ENCODE data around the gene C1RL.

Gene C1RL

GRCh38 chr12:7116196-7116595, 7.2 kb upstream of the C1RL start:
- TF ChIP-seq GABPA (IDR thresholded peaks at IDR 0.05; ENCODE audit: low read depth) (no peak), SPI1 (IDR thresholded peaks at IDR 0.05; ENCODE audit: borderline replicate concordance, low read depth) (no peak), POLR2AphosphoS5 (IDR thresholded peaks at IDR 0.05; ENCODE audit: low read depth) (no peak), CTCF (IDR thresholded peaks at IDR 0.05; ENCODE audit: insufficient read depth, low read length) (no peak), REST (IDR thresholded peaks at IDR 0.05; ENCODE audit: insufficient replicate concordance, low read depth) (no peak)
- Histone ChIP-seq H3K27me3 (ENCODE audit: insufficient read depth, poor library complexity, severe bottlenecking) (no peaks in the 10 kb centered on the region), H3K27ac (replicated peaks) (no peak overlapping the region), H3K4me3 (replicated peaks; ENCODE audit: insufficient read depth, low read length) (no peak overlapping the region)
- no peak for DNase-seq (ENCODE audit: low read depth in 1 of 2, low spot score in 1 of 2)

GRCh38 chr12:7114851-7115250, 5.8 kb upstream of the C1RL start:
- H3K4me3 ChIP-seq (replicated peaks; ENCODE audit: insufficient read depth, low read length), result no peak overlapping the region
- H3K27me3 ChIP-seq (ENCODE audit: insufficient read depth, poor library complexity, severe bottlenecking), result no peaks in the 10 kb centered on the region
- TF ChIP-seq REST (IDR thresholded peaks at IDR 0.05; ENCODE audit: insufficient replicate concordance, low read depth), result no peak
- TF ChIP-seq CTCF (IDR thresholded peaks at IDR 0.05; ENCODE audit: insufficient read depth, low read length), result no peak
- no peak for TF ChIP-seq POLR2AphosphoS5 (IDR thresholded peaks at IDR 0.05; ENCODE audit: low read depth)
- TF ChIP-seq SPI1 (IDR thresholded peaks at IDR 0.05; ENCODE audit: borderline replicate concordance, low read depth), result no peak
- TF ChIP-seq GABPA (IDR thresholded peaks at IDR 0.05; ENCODE audit: low read depth), result no peak
- no peak for DNase-seq (ENCODE audit: low read depth in 1 of 2, low spot score in 1 of 2)
- no peak overlapping the region for H3K27ac ChIP-seq (replicated peaks)

GRCh38 chr12:7114008-7114407, 5.0 kb upstream of the C1RL start:
- TF ChIP-seq GABPA (IDR thresholded peaks at IDR 0.05; ENCODE audit: low read depth), result no peak
- TF ChIP-seq SPI1 (IDR thresholded peaks at IDR 0.05; ENCODE audit: borderline replicate concordance, low read depth), result no peak
- no peak for TF ChIP-seq POLR2AphosphoS5 (IDR thresholded peaks at IDR 0.05; ENCODE audit: low read depth)
- no peak for TF ChIP-seq CTCF (IDR thresholded peaks at IDR 0.05; ENCODE audit: insufficient read depth, low read length)
- no peak for TF ChIP-seq REST (IDR thresholded peaks at IDR 0.05; ENCODE audit: insufficient replicate concordance, low read depth)
- H3K27ac ChIP-seq (replicated peaks), result no peak overlapping the region
- no peak for DNase-seq (ENCODE audit: low read depth in 1 of 2, low spot score in 1 of 2)

More at GRCh38 chr12:7114008-7114407, 5.0 kb upstream of the C1RL start:
- no peaks in the 10 kb centered on the region for H3K27me3 ChIP-seq (ENCODE audit: insufficient read depth, poor library complexity, severe bottlenecking)
- H3K4me3 ChIP-seq (replicated peaks; ENCODE audit: insufficient read depth, low read length), result no peak overlapping the region

All from HL-60 (cell line).